Mucosa of rectum (tissue), 2 donors: ENCODE results near the gene DGKB.

Source experiments
- H3K27ac ChIP-seq, 2 donors: one replicate each; pipeline ENCODE4 v1.7.0; 2013; ENCODE audit warnings: inconsistent platforms in 2 of 2, low read depth in 2 of 2, low read length in 2 of 2
- H3K27me3 ChIP-seq, 2 donors: one replicate each; pipeline ENCODE4 v1.7.0; 2013; ENCODE audit warnings: low read length in 2 of 2; ENCODE audit not compliant: control insufficient read depth in 2 of 2, insufficient read depth in 2 of 2
- H3K36me3 ChIP-seq, 2 donors: one replicate each; pipeline ENCODE4 v1.7.0; 2013; ENCODE audit warnings: low read length in 2 of 2; ENCODE audit not compliant: control insufficient read depth in 2 of 2, insufficient read depth in 2 of 2
- H3K4me1 ChIP-seq, 2 donors: one replicate each; pipeline ENCODE4 v1.7.0; 2013; ENCODE audit warnings: low read length in 2 of 2, mild to moderate bottlenecking in 1 of 2; ENCODE audit not compliant: control insufficient read depth in 2 of 2, insufficient read depth in 2 of 2
- H3K4me3 ChIP-seq, 2 donors: one replicate each; pipeline ENCODE4 v1.7.0; 2013; ENCODE audit warnings: low read length in 2 of 2
- H3K9ac ChIP-seq, 2 donors: one replicate each; pipeline ENCODE4 v1.7.0; 2013; ENCODE audit warnings: low read length in 2 of 2, low read depth in 1 of 2, mild to moderate bottlenecking in 1 of 2
- H3K9me3 ChIP-seq, 2 donors: one replicate each; pipeline ENCODE4 v1.7.0; 2013; ENCODE audit warnings: low read length in 2 of 2; ENCODE audit not compliant: control insufficient read depth in 2 of 2
- donor health status: healthy.
- donor health status: Normal muscosa, but diverticular disease.

DGKB gene

GRCh38 chr7:14842523-14842922, 60.0 kb downstream of the DGKB start:
- Histone ChIP-seq H3K4me3 (no peak overlapping the region), H3K27me3 (no peaks in the 10 kb centered on the region), H3K4me1 (no peaks in the 10 kb centered on the region), H3K9me3 (no peaks in the 10 kb centered on the region), H3K9ac (no peak overlapping the region), H3K27ac (no peak overlapping the region), H3K36me3 (no peaks in the 10 kb centered on the region)

- H3K27ac ChIP-seq = no peak overlapping the region
- no peaks in the 10 kb centered on the region for H3K9me3 ChIP-seq
- no peak overlapping the region for H3K9ac ChIP-seq
- no peaks in the 10 kb centered on the region for H3K36me3 ChIP-seq
- no peaks in the 10 kb centered on the region for H3K4me1 ChIP-seq
- no peak overlapping the region for H3K4me3 ChIP-seq
- no peaks in the 10 kb centered on the region for H3K27me3 ChIP-seq
These were observed 60.7 kb downstream of the DGKB start for GRCh38 chr7:14841869-14842268.

- no peaks in the 10 kb centered on the region for H3K4me1 ChIP-seq
- no peaks in the 10 kb centered on the region for H3K9me3 ChIP-seq
- H3K27ac ChIP-seq = no peak overlapping the region
- H3K4me3 ChIP-seq = no peak overlapping the region
- H3K27me3 ChIP-seq = no peaks in the 10 kb centered on the region
- H3K36me3 ChIP-seq = no peaks in the 10 kb centered on the region
- H3K9ac ChIP-seq = no peak overlapping the region
These were observed 61.5 kb downstream of the DGKB start for GRCh38 chr7:14841086-14841485.

- H3K9ac ChIP-seq = no peak overlapping the region
- no peaks in the 10 kb centered on the region for H3K4me1 ChIP-seq
- H3K36me3 ChIP-seq = no peaks in the 10 kb centered on the region
- H3K27ac ChIP-seq = no peak overlapping the region
- H3K27me3 ChIP-seq = no peaks in the 10 kb centered on the region
- H3K9me3 ChIP-seq = no peaks in the 10 kb centered on the region
- H3K4me3 ChIP-seq = no peak overlapping the region
These were observed 63.2 kb downstream of the DGKB start for GRCh38 chr7:14839307-14839706.

GRCh38 chr7:14837216-14837615, 65.3 kb downstream of the DGKB start:
- Histone ChIP-seq H3K9ac (no peak overlapping the region), H3K27me3 (no peaks in the 10 kb centered on the region), H3K9me3 (no peaks in the 10 kb centered on the region), H3K36me3 (no peaks in the 10 kb centered on the region), H3K4me1 (no peaks in the 10 kb centered on the region), H3K4me3 (no peak overlapping the region), H3K27ac (no peak overlapping the region)

- Histone ChIP-seq H3K27ac (no peak overlapping the region), H3K9me3 (no peaks in the 10 kb centered on the region), H3K4me3 (no peak overlapping the region), H3K4me1 (no peaks in the 10 kb centered on the region), H3K36me3 (no peaks in the 10 kb centered on the region), H3K27me3 (no peaks in the 10 kb centered on the region), H3K9ac (no peak overlapping the region)
These were observed 65.9 kb downstream of the DGKB start for GRCh38 chr7:14836571-14837189.

GRCh38 chr7:14836006-14836405, 66.5 kb downstream of the DGKB start:
- no peak overlapping the region for H3K27ac ChIP-seq
- H3K4me1 ChIP-seq = no peaks in the 10 kb centered on the region
- H3K27me3 ChIP-seq = no peaks in the 10 kb centered on the region
- H3K9ac ChIP-seq = no peak overlapping the region
- H3K36me3 ChIP-seq = no peaks in the 10 kb centered on the region
- H3K9me3 ChIP-seq = no peaks in the 10 kb centered on the region
- no peak overlapping the region for H3K4me3 ChIP-seq

GRCh38 chr7:14835384-14835783, 67.2 kb downstream of the DGKB start:
- no peak overlapping the region for H3K27ac ChIP-seq
- no peaks in the 10 kb centered on the region for H3K4me1 ChIP-seq
- H3K4me3 ChIP-seq = no peak overlapping the region
- H3K9me3 ChIP-seq = no peaks in the 10 kb centered on the region
- no peak overlapping the region for H3K9ac ChIP-seq
- H3K27me3 ChIP-seq = no peaks in the 10 kb centered on the region
- no peaks in the 10 kb centered on the region for H3K36me3 ChIP-seq

- no peak overlapping the region for H3K27ac ChIP-seq
- H3K9ac ChIP-seq = no peak overlapping the region
- no peaks in the 10 kb centered on the region for H3K36me3 ChIP-seq
- H3K9me3 ChIP-seq = no peaks in the 10 kb centered on the region
- H3K4me1 ChIP-seq = no peaks in the 10 kb centered on the region
- H3K4me3 ChIP-seq = no peak overlapping the region
- H3K27me3 ChIP-seq = no peaks in the 10 kb centered on the region
These were observed 67.7 kb downstream of the DGKB start for GRCh38 chr7:14834883-14835282.

GRCh38 chr7:14834456-14834855, 68.1 kb downstream of the DGKB start:
- Histone ChIP-seq H3K9me3 (no peaks in the 10 kb centered on the region), H3K36me3 (no peaks in the 10 kb centered on the region), H3K9ac (no peak overlapping the region), H3K27me3 (no peaks in the 10 kb centered on the region), H3K4me3 (no peak overlapping the region), H3K27ac (no peak overlapping the region), H3K4me1 (no peaks in the 10 kb centered on the region)

GRCh38 chr7:14833707-14834106, 68.8 kb downstream of the DGKB start:
- H3K27me3 ChIP-seq = no peaks in the 10 kb centered on the region
- no peak overlapping the region for H3K4me3 ChIP-seq
- H3K36me3 ChIP-seq = no peaks in the 10 kb centered on the region
- H3K9me3 ChIP-seq = no peaks in the 10 kb centered on the region
- no peak overlapping the region for H3K9ac ChIP-seq
- H3K27ac ChIP-seq = no peak overlapping the region
- no peaks in the 10 kb centered on the region for H3K4me1 ChIP-seq
